MM.1S (cell line): ENCODE results near the gene WDR82.

Experiments
- CTCF ChIP-seq: fragments of 300-600 bp; sonication (generic); IDR thresholded peaks from 2 replicates; pipeline ENCODE4 v1.5.1; 2016; ENCODE audit warnings: antibody characterized with exemption, low read length, mixed read lengths
- EZH2 ChIP-seq: fragments of 300-600 bp; sonication (generic); optimal IDR thresholded peaks from 2 replicates; pipeline ENCODE3; 2017; ENCODE audit warnings: low read depth, mild to moderate bottlenecking, antibody characterized with exemption, low read length, mixed read lengths

DNA sequence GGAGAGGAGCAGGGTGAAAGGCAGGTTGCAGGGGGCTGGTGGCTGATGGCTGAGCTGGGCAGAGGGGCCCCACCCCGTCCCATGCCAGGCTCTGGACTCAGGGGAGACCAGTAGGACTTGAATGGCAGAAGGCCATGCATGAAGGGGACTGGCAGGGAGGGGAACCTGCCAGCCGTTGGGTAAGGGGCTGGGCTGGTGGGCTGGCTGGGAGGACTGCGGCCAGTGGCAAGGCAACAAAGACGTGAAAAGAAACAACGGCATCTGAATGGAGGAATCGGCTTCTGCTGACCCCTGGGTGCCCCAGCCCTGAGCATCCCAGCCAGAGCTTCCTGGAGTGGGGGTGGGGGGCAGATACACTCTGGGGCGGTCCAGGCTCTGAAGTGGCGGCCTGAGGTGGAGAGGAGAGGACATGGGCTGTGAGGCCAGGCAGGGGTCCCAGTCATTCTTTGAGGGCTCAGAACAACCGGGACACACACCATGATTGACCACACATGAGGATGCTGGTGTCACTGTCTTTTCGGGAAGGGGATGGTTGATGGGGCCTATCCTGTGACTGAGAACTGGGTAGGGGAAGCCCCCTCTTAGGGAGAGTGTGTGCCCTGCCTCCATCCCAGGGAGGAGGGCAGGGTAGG, 20.9 kb upstream of the WDR82 start:
- TF ChIP-seq CTCF (no peak), EZH2 (no peak)
